Measurements from ENCODE around the gene FOXRED1.

The FOXRED1 gene

GRCh38 chr11:126317432-126317755 lies 48.4 kb downstream of the FOXRED1 start:
- no peak overlapping the region for H3K27ac ChIP-seq (ENCODE audit: low read depth, low read length)
- peaks cover 19% of the 10 kb centered on the region for H3K79me2 ChIP-seq (ENCODE audit: control insufficient read depth, low read length)
- H3K4me2 ChIP-seq (ENCODE audit: low read length): no peak overlapping the region
- no peak overlapping the region for H3K4me3 ChIP-seq (ENCODE audit: low read length)
- H3K9me3 ChIP-seq (ENCODE audit: control insufficient read depth, insufficient read depth, low read length): no peaks in the 10 kb centered on the region
- TF ChIP-seq CTCF (IDR thresholded peaks at IDR 0.05; ENCODE audit: low read depth, low read length, poor library complexity, severe bottlenecking) (no peak), EZH2phosphoT487 (IDR thresholded peaks at IDR 0.05; ENCODE audit: borderline replicate concordance, low read length) (no peak)
- H3F3A ChIP-seq (ENCODE audit: control insufficient read depth, insufficient read depth): no peaks in the 10 kb centered on the region
- no peaks in the 10 kb centered on the region for H3K27me3 ChIP-seq (ENCODE audit: control insufficient read depth, low read length)
- H3K9me2 ChIP-seq (replicated peaks; ENCODE audit: control insufficient read depth, low read length): no peaks in the 10 kb centered on the region
- no peaks in the 10 kb centered on the region; the same call in 1 of the 2 replicates for H4K20me1 ChIP-seq (ENCODE audit: control insufficient read depth, insufficient read depth, low read depth, low read length)
- peaks cover 23% of the 10 kb centered on the region for H3K36me3 ChIP-seq (ENCODE audit: control insufficient read depth, low read length)
- peaks cover 3% of the 10 kb centered on the region; the same call in 1 of the 2 replicates for H3K4me1 ChIP-seq (ENCODE audit: control insufficient read depth, low read length)

DNA sequence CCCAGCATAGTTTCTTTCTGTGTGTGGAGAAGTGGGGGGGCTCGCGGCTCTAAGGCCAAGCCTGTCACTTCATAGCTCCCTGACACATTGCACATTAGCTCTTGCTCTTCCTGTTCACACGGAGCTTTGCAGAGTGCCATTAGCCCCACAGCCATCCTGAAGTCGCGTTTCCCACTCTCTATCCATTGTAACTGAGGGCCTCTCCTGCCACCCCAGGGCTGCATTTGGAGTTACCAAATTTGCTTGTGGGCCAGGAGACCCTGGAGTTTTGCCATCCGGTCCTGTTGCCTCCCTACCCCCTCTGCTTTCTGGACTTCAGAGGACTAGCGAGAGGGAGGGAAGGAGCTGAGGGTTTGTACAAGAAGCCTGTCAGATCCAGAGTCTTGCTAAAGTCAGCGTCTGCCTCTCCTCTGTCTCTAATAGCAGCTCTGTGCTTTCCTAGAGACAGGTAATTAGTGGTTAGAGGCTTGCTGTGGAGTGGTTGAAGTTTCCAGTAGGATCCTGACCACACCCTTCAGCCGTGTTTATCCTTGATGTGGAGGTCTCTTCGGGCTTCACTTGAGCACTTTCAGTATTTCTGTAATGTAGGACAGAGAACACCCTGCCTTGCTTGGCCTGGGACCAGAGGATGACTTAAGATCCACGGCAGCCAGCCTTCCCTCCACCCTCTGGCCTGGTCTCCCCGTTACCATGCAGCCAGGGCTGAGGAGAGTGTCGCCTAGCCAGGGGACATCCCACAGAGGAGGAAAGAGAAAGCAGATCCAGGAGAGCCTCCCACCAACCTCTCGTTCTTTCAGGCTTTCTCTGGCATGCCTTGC lies 49.0 kb downstream of the FOXRED1 start:
- Histone ChIP-seq H3K4me3 (ENCODE audit: low read length) (no peak overlapping the region), H3K27ac (ENCODE audit: low read depth, low read length) (no peak overlapping the region)

DNA sequence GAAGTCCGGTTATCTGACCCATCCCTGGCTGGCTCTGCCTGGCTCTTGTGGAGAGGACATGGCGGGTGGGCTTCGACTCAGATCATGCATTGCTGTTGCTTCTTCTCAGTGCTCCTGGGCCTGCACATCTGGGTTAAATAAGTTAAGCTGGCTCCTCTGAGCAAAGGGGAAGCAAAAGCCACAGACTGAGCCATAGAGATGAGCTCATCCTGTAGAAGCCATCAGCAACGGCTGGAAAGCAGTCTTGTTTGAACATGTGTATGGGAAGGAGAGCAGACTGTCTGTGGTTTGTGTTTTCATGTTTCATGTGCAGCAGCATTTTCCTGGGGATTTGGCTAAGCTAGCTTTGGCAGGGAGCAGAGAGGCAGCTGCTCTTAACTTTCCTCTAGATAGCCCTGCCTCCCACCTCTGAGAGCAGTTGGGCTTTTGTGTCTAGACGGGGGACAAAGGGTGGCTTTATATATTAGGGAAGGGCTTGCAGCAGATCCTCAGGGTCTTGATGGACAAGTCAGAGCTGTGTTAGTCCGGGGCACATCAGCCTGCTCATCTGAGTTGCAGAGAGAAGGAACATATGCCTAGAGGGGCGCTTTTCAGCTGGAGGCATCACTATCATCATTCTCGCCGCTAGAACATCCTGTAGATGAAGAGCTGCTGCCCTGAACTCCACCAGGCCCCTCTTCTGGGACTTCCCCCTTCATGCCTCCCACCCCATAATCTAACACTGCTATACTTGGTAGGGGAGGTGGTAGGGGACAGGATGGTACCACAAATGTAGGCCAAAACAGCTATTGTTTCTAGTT lies 49.8 kb downstream of the FOXRED1 start:
- Histone ChIP-seq H4K20me1 (ENCODE audit: control insufficient read depth, insufficient read depth, low read depth, low read length) (no peaks in the 10 kb centered on the region; the same call in 1 of the 2 replicates), H3K4me3 (ENCODE audit: low read length) (no peak overlapping the region), H3K9me3 (ENCODE audit: control insufficient read depth, insufficient read depth, low read length) (no peaks in the 10 kb centered on the region), H3K27me3 (ENCODE audit: control insufficient read depth, low read length) (no peaks in the 10 kb centered on the region), H3K4me1 (ENCODE audit: control insufficient read depth, low read length) (peaks cover 3% of the 10 kb centered on the region; the same call in 1 of the 2 replicates), H3F3A (ENCODE audit: control insufficient read depth, insufficient read depth) (no peaks in the 10 kb centered on the region), H3K36me3 (ENCODE audit: control insufficient read depth, low read length) (peaks cover 15% of the 10 kb centered on the region), H3K27ac (ENCODE audit: low read depth, low read length) (no peak overlapping the region), H3K9me2 (replicated peaks; ENCODE audit: control insufficient read depth, low read length) (no peaks in the 10 kb centered on the region), H3K79me2 (ENCODE audit: control insufficient read depth, low read length) (peaks cover 17% of the 10 kb centered on the region), H3K4me2 (ENCODE audit: low read length) (no peak overlapping the region)
- no peak for TF ChIP-seq CTCF (IDR thresholded peaks at IDR 0.05; ENCODE audit: low read depth, low read length, poor library complexity, severe bottlenecking)
- TF ChIP-seq EZH2phosphoT487 (IDR thresholded peaks at IDR 0.05; ENCODE audit: borderline replicate concordance, low read length): no peak

More for the DNA sequence above, 49.0 kb downstream of the FOXRED1 start:
- Histone ChIP-seq H3K27me3 (ENCODE audit: control insufficient read depth, low read length) (no peaks in the 10 kb centered on the region), H4K20me1 (ENCODE audit: control insufficient read depth, insufficient read depth, low read depth, low read length) (no peaks in the 10 kb centered on the region; the same call in 1 of the 2 replicates), H3K79me2 (ENCODE audit: control insufficient read depth, low read length) (peaks cover 17% of the 10 kb centered on the region), H3K4me1 (ENCODE audit: control insufficient read depth, low read length) (peaks cover 3% of the 10 kb centered on the region; the same call in 1 of the 2 replicates), H3K9me3 (ENCODE audit: control insufficient read depth, insufficient read depth, low read length) (no peaks in the 10 kb centered on the region), H3F3A (ENCODE audit: control insufficient read depth, insufficient read depth) (no peaks in the 10 kb centered on the region), H3K4me2 (ENCODE audit: low read length) (no peak overlapping the region), H3K9me2 (replicated peaks; ENCODE audit: control insufficient read depth, low read length) (no peaks in the 10 kb centered on the region), H3K36me3 (ENCODE audit: control insufficient read depth, low read length) (peaks cover 21% of the 10 kb centered on the region)
- TF ChIP-seq EZH2phosphoT487 (IDR thresholded peaks at IDR 0.05; ENCODE audit: borderline replicate concordance, low read length) (no peak), CTCF (IDR thresholded peaks at IDR 0.05; ENCODE audit: low read depth, low read length, poor library complexity, severe bottlenecking) (no peak)

Data from DOHH2 (cell line).